Metanephros (tissue), 1 donor: ENCODE results near the gene MS4A7. TPM values are rescaled to one million over a fixed set of nuclear protein-coding genes. Genes with fewer than 3 reads are reported as not detected.

Experiments used
- total RNA-seq: library from RNA; depleted of rRNA; stranded (reverse); fragments of >200 nt; gene quantifications from one replicate; pipeline ENCODE4 v1.2.3, GENCODE V29; 2014

MS4A7 gene
- 13.0 TPM for total RNA-seq

GRCh38 chr11:60378354-60378753 lies at the start of gene MS4A7:
TSS of gene MS4A7 (plus strand) at chr11:60378532. CDS start at chr11:60383142, 4,610 bp downstream.

GRCh38 chr11:60396382-60396781 lies 18.1 kb downstream of the MS4A7 start, which contains the start of gene MS4A14:
TSS of gene MS4A14 (plus strand) at chr11:60396459. CDS start at chr11:60396579, 120 bp downstream.

GRCh38 chr11:60429272-60429671 lies 50.9 kb downstream of the MS4A7 start, which contains the start of gene MS4A5:
TSS of gene MS4A5 (plus strand) at chr11:60429572. CDS start at chr11:60429675, 103 bp downstream.

Other genes with a start within 250 kb of the MS4A7 start
- gene MS4A6A, start 195.4 kb upstream of the MS4A7 start, total RNA-seq: 50.2 TPM
- gene MS4A4E, start 135.4 kb upstream of the MS4A7 start, total RNA-seq: 1.3 TPM
- gene MS4A4A, start 97.9 kb upstream of the MS4A7 start, total RNA-seq: 7.9 TPM
- gene MS4A6E, start 51.3 kb upstream of the MS4A7 start, total RNA-seq: not detected
- gene MS4A14, start 17.9 kb downstream of the MS4A7 start, total RNA-seq: not detected
- not detected for gene MS4A5, start 51.0 kb downstream of the MS4A7 start, total RNA-seq
- 1.3 TPM for gene MS4A1, start 77.3 kb downstream of the MS4A7 start, total RNA-seq
- not detected for gene MS4A12, start 114.2 kb downstream of the MS4A7 start, total RNA-seq
- gene MS4A13, start 136.9 kb downstream of the MS4A7 start, total RNA-seq: not detected